Brain microvascular endothelial cell (primary cell): ENCODE results near the gene CCDC137.

ENCODE experiments used
- DNase-seq: peaks from one replicate; pipeline ENCODE4 v3.0.0-alpha.2; 2020
- H3K27ac ChIP-seq: fragments of 250-450 bp; sonication (Bioruptor Pico); 2 replicates; pipeline ENCODE4 v1.5.1; 2020; ENCODE audit warnings: mild to moderate bottlenecking, moderate library complexity
- H3K27me3 ChIP-seq: fragments of 250-450 bp; sonication (Bioruptor Pico); replicated peaks from 2 replicates; pipeline ENCODE4 v1.5.1; 2020; ENCODE audit warnings: mild to moderate bottlenecking
- H3K36me3 ChIP-seq: fragments of 250-450 bp; sonication (Bioruptor Pico); replicated peaks from 2 replicates; pipeline ENCODE4 v1.5.1; 2020; ENCODE audit warnings: mild to moderate bottlenecking
- H3K4me3 ChIP-seq: 2 replicates; pipeline ENCODE4 v1.5.1; 2011; ENCODE audit warnings: low read depth, mild to moderate bottlenecking, control low read depth, low read length, moderate library complexity
- in situ Hi-C: cut with HindIII; loops from 2 replicates; pipeline ENCODE4 v1.10.0; 2017; ENCODE audit warnings: low sequenced_read_pairs, low pct_ligation_motif_present
- TF ChIP-seq, protein P1 (sequence below): IDR thresholded peaks from 2 replicates; pipeline ENCODE4 v1.5.1; 2011; ENCODE audit warnings: low read depth, mild to moderate bottlenecking, moderate library complexity, low read length, control low read depth, inconsistent platforms; ENCODE audit errors: missing control alignments

Gene CCDC137

DNA sequence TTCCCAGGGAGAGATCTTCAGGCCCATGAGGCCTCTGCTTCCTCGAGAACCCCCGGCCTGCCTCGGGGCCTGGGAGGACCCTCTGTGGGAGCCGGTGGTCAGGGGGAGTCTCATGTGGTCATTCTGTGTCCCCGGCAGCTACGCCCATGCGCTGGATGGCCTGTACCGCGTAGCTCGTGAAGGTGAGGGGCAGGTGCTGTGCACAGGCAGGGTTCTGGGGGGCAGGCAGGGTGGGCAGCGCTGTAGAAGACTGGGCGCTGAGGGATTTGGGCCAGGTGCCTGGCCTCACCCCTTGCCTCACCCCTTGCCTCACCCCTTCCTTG lies 50.1 kb downstream of the CCDC137 start:
- no peak overlapping the region for H3K27ac ChIP-seq
- in situ Hi-C loops, result no loop called here
- no peak for DNase-seq
- no peaks in the 10 kb centered on the region for H3K27me3 ChIP-seq
- no peak overlapping the region for H3K4me3 ChIP-seq
- no peaks in the 10 kb centered on the region for H3K36me3 ChIP-seq
- TF ChIP-seq, protein P1, sequence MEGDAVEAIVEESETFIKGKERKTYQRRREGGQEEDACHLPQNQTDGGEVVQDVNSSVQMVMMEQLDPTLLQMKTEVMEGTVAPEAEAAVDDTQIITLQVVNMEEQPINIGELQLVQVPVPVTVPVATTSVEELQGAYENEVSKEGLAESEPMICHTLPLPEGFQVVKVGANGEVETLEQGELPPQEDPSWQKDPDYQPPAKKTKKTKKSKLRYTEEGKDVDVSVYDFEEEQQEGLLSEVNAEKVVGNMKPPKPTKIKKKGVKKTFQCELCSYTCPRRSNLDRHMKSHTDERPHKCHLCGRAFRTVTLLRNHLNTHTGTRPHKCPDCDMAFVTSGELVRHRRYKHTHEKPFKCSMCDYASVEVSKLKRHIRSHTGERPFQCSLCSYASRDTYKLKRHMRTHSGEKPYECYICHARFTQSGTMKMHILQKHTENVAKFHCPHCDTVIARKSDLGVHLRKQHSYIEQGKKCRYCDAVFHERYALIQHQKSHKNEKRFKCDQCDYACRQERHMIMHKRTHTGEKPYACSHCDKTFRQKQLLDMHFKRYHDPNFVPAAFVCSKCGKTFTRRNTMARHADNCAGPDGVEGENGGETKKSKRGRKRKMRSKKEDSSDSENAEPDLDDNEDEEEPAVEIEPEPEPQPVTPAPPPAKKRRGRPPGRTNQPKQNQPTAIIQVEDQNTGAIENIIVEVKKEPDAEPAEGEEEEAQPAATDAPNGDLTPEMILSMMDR, result no peak

DNA sequence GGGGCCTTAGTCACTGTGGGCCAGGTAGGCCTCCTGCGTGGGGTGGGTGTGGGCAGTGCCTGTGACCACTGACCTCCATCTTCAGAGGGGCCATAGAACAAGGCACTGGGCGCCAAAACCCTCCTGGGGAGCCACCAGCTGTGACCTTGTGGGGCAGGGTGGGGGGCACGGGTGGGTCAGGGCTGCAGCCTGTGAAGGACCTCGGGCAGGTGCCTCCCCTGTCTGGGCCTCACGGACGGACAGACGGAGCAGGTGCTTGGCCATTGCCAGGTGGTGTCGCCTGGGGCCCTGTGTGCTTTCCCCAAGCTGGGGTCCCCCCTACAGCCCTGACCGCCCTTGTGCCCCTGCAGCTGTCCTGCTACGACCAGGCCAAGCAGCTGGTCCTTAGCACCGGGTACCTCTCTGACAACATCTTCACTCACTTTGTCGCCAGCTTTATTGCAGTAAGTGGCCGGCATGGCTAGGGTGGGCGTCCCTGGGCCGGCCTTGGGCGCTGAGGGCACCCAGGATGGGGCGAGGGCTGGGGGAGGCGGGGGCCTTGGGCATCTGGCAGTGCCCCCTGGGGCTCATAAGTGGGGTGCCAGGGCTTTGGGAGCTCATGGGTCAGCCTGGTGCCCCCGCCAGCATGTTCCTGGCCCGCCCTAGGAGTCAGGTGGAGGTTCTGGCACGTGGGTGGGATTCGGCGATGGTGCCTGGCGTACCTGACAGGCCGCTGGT lies 50.7 kb downstream of the CCDC137 start:
- no peaks in the 10 kb centered on the region for H3K27me3 ChIP-seq
- no peak overlapping the region for H3K4me3 ChIP-seq
- no peak overlapping the region for H3K27ac ChIP-seq
- TF ChIP-seq, protein P1, result no peak
- no peak for DNase-seq
- in situ Hi-C loops, result no loop called here
- H3K36me3 ChIP-seq, result no peaks in the 10 kb centered on the region

DNA sequence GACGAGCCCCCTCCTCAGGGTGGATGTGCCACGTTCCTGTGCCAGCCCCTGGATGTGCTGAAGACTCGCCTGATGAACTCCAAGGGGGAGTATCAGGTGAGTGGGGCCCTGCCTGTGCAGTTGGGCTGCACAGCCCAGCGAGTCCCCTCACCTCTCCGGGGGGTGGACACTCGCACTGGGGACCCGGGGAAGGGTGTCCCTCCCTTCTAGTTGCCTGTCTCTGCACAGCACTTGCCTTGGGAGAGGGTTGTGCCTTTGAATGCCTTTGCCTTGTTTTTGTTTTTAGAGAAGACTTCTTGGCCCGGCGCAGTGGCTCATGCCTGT lies 51.2 kb downstream of the CCDC137 start:
- Histone ChIP-seq H3K27ac (no peak overlapping the region), H3K27me3 (no peaks in the 10 kb centered on the region), H3K4me3 (no peak overlapping the region), H3K36me3 (no peaks in the 10 kb centered on the region)
- DNase-seq, result no peak
- TF ChIP-seq, protein P1, result no peak
- in situ Hi-C loops, result no loop called here

DNA sequence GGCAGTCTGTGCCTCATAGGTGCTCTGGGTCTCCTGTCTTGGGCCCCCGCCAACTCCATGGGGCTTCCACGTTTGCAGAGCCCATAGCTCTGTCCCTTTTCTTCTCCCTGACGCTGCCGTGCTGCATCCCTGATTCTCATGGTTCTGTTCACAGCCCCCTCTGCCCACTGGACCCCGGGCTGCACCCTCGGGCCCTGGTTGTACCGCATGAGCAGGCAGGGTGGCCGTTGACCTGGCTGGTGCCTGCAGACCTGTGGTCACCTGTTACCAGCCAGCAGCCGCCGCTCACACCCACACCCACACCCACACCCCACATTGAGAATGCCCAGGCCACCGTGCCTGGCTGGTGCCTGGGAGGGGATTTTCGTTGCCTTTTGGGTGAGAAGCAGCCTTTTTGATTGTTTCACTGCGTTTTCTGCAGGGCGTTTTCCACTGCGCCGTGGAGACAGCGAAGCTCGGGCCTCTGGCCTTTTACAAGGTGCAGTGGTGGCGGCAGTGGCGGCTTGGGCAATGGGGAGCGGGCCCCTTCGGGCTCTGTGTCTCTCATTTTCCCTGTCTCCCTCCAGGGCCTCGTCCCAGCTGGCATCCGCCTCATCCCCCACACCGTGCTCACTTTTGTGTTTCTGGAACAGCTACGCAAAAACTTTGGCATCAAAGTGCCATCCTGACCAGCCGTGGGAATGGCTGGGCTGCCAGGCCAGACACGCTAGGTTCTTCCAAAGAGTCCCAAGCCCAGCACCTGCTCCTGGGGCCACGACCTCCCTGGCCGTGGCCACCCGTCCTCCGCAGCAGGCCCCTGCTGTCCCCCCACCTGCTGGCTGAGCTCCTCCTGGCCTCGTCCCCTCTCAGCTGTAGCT lies 53.1 kb downstream of the CCDC137 start:
- TF ChIP-seq, protein P1, result no peak
- in situ Hi-C loops, result no loop called here

DNA sequence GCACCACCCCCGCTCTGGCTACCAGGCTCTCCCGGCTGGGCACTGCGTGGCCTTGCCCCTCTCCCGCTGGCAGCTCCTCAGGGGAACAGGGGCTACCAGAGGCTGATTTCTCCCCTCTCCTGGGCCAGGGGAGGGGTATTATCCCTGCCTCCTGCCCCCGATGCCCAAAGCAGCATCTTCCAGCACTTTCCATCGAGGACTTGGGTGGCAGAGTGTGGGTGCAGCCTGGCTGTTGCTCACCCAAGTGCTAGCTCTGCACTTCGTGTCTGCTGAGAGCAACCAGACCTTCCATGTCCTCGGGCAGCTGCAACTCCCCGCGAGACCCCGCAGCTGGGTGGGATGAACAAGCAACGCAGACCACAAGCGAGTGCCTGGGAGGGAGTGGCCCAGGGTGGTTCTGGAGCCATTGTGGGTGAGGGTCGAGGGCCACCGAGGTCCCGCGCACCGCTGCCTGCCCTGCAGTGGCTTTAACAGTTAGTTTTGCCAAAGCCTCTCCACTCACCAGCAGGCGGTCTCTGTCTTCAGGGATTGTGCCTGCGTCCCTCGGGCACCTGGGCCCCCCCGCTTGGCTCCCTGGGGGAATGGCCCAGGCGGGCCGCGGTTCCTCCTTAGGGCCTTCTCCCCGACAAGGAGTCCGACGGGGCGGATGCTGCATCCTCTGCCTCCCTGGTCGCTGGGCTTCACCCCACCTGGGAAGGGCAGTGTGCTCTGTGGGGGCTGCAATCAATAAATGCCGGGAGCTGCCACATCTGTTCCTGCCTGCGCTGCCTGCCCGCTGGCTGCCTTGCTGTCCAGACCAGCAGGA lies 53.9 kb downstream of the CCDC137 start:
- in situ Hi-C loops, result no loop called here
- DNase-seq, result no peak
- TF ChIP-seq, protein P1, result no peak
- Histone ChIP-seq H3K4me3 (no peak overlapping the region), H3K27me3 (no peaks in the 10 kb centered on the region), H3K27ac (no peak overlapping the region), H3K36me3 (no peaks in the 10 kb centered on the region)

More for the DNA sequence above, 53.1 kb downstream of the CCDC137 start:
- H3K36me3 ChIP-seq, result no peaks in the 10 kb centered on the region
- H3K4me3 ChIP-seq, result no peak overlapping the region
- H3K27ac ChIP-seq, result no peak overlapping the region
- no peak for DNase-seq
- H3K27me3 ChIP-seq, result no peaks in the 10 kb centered on the region
